ENCODE data around the gene YTHDC2.
A peak's percentile ranks its signal among the peaks of the same experiment; 100 is the strongest.

DNA sequence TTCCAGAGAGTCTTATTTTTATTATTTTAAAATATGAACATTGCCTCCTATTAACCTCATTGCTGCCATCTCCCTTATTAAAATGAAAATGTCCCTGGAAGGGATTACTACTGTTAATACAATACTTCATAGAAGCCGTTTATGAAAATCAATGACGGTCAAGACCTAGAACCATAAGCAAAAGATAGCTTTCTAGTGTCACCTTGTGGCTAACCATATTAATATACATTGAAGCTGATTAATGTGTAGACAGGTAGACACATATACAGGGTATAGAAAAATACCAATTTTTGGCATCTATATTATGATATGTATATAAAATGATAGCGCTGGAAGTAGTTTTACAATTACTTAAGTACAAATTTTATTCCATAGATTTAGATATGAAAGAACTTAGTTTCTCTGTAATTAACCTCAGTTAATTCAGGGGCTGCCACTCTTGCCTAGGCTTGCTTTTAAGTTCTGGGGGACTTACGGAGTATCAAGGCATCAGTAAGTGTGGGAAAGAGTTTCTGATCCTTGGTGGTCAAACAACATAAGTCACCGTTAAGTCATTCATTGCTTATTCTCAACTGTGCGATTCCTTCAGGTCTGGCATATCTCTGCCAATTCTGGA is 2.5 kb upstream of the YTHDC2 start:
- TF ChIP-seq, protein P1, sequence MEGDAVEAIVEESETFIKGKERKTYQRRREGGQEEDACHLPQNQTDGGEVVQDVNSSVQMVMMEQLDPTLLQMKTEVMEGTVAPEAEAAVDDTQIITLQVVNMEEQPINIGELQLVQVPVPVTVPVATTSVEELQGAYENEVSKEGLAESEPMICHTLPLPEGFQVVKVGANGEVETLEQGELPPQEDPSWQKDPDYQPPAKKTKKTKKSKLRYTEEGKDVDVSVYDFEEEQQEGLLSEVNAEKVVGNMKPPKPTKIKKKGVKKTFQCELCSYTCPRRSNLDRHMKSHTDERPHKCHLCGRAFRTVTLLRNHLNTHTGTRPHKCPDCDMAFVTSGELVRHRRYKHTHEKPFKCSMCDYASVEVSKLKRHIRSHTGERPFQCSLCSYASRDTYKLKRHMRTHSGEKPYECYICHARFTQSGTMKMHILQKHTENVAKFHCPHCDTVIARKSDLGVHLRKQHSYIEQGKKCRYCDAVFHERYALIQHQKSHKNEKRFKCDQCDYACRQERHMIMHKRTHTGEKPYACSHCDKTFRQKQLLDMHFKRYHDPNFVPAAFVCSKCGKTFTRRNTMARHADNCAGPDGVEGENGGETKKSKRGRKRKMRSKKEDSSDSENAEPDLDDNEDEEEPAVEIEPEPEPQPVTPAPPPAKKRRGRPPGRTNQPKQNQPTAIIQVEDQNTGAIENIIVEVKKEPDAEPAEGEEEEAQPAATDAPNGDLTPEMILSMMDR (IDR thresholded peaks at IDR 0.05): peak in 2 of 7 experiments; percentile 29 to 36
- TF ChIP-seq POLR2AphosphoS5 (IDR thresholded peaks at IDR 0.05) (no peak), POLR2A (IDR thresholded peaks at IDR 0.05) (no peak)

Measured in stomach (tissue), 4 donors.